H1 (cell line): ENCODE measurements around the gene TAS2R41. TPM values are rescaled to one million over a fixed set of nuclear protein-coding genes. Genes with fewer than 3 reads are reported as not detected.

Experiments used
- CTCF ChIA-PET: fragments of 300-600 bp; sonication (Branson Sonifier 250); formaldehyde crosslinking; loops from one replicate; lab custom pipeline; 2021; ENCODE audit not compliant: partially characterized antibody; lab: Charles Lee
- POLR2A ChIA-PET: fragments of 300-600 bp; sonication (Branson Sonifier 250); formaldehyde crosslinking; loops from one replicate; lab custom pipeline; 2021; ENCODE audit warnings: inconsistent platforms; ENCODE audit not compliant: partially characterized antibody; lab: Charles Lee
- DNase-seq, 2 experiments: peaks; one replicate each; pipeline versions ENCODE4 v3.0.0 to v3.0.0-alpha.2; 2010 to 2022; ENCODE audit warnings: low spot score in 2 of 2, low read depth in 1 of 2, mixed read lengths in 1 of 2
- FAIRE-seq: peaks from 2 replicates; lab custom pipeline; 2011; peaks lifted over from hg19 to GRCh38; lab: Jason Lieb, UNC
- H2AFZ ChIP-seq: 2 replicates; pipeline ENCODE4 v1.8.1; 2012; ENCODE audit warnings: low read length, inconsistent platforms
- H2AK5ac ChIP-seq: 2 replicates; pipeline ENCODE4 v1.6.1; 2013; ENCODE audit warnings: low read depth, low read length
- H2BK120ac ChIP-seq: replicated peaks from 2 replicates; pipeline ENCODE3; 2013; ENCODE audit warnings: low read depth, low read length, inconsistent platforms
- H2BK12ac ChIP-seq: 2 replicates; pipeline ENCODE4 v1.6.1; 2013; ENCODE audit warnings: low read depth, low read length
- H2BK15ac ChIP-seq: 2 replicates; pipeline ENCODE4 v1.6.1; 2013; ENCODE audit warnings: low read length
- H2BK20ac ChIP-seq: 2 replicates; pipeline ENCODE4 v1.6.1; 2013; ENCODE audit warnings: low read length
- H2BK5ac ChIP-seq: 2 replicates; pipeline ENCODE4 v1.6.1; 2013; ENCODE audit warnings: low read depth, low read length
- H3K14ac ChIP-seq: 2 replicates; pipeline ENCODE4 v1.6.1; 2013; ENCODE audit warnings: inconsistent platforms; ENCODE audit not compliant: insufficient read length
- H3K18ac ChIP-seq: 2 replicates; pipeline ENCODE4 v1.6.1; 2013; ENCODE audit warnings: low read length; ENCODE audit errors: extremely low read depth
- H3K23ac ChIP-seq: 2 replicates; pipeline ENCODE4 v1.6.1; 2013; ENCODE audit warnings: inconsistent platforms; ENCODE audit not compliant: insufficient read length
- H3K23me2 ChIP-seq: 2 replicates; pipeline ENCODE4 v1.6.1; 2013; ENCODE audit warnings: low read depth, low read length
- H3K27ac ChIP-seq: 2 replicates; pipeline ENCODE4 v1.6.1; 2011; ENCODE audit warnings: low read depth, low read length, inconsistent platforms
- H3K27me3 ChIP-seq, 4 experiments: replicated peaks in 1 of 4; 1 replicate in 1 of 4; 2 replicates in 3 of 4; pipeline versions ENCODE4 v1.6.1 to v1.8.1; 2011 to 2013; ENCODE audit warnings: low read length in 3 of 4, mild to moderate bottlenecking in 3 of 4, inconsistent platforms in 2 of 4, mixed read lengths in 2 of 4, moderate library complexity in 1 of 4; ENCODE audit not compliant: control insufficient read depth in 3 of 4, insufficient read depth in 3 of 4; ENCODE audit errors: extremely low read depth in 1 of 4
- H3K36me3 ChIP-seq, 4 experiments: 2 replicates each; pipeline versions ENCODE4 v1.6.1 to v1.8.1; 2011 to 2013; ENCODE audit warnings: mild to moderate bottlenecking in 4 of 4, low read length in 3 of 4, moderate library complexity in 2 of 4, control low read depth in 1 of 4, inconsistent platforms in 1 of 4; ENCODE audit not compliant: insufficient read depth in 4 of 4, control insufficient read depth in 2 of 4
- H3K4ac ChIP-seq: replicated peaks from 2 replicates; pipeline ENCODE3; 2013; ENCODE audit warnings: low read length, low read depth, mixed read lengths, inconsistent platforms; ENCODE audit not compliant: insufficient read length
- H3K4me1 ChIP-seq, 4 experiments: replicated peaks in 1 of 4; 1 replicate in 1 of 4; 2 replicates in 3 of 4; pipeline versions ENCODE4 v1.6.1 to v1.8.1; 2011 to 2013; ENCODE audit warnings: low read length in 3 of 4, inconsistent platforms in 2 of 4, mixed read lengths in 1 of 4; ENCODE audit not compliant: insufficient read depth in 4 of 4, control insufficient read depth in 3 of 4
- H3K4me2 ChIP-seq, 2 experiments: 2 replicates each; pipeline versions ENCODE4 v1.6.1 to v1.8.1; 2011 to 2013; ENCODE audit warnings: low read depth in 2 of 2, low read length in 2 of 2, control low read depth in 1 of 2, inconsistent platforms in 1 of 2, mild to moderate bottlenecking in 1 of 2; ENCODE audit not compliant: insufficient read depth in 1 of 2
- H3K4me3 ChIP-seq, 4 experiments: fragments of 200-600, 300-600 bp in 1 of 4; sonication (generic), shearing (Covaris generic), sonication (Bioruptor Twin) in 1 of 4; 2 replicates each; pipeline versions ENCODE4 v1.5.1 to v1.8.1; 2011 to 2016; ENCODE audit warnings: low read length in 4 of 4, low read depth in 3 of 4, control low read depth in 2 of 4, inconsistent platforms in 2 of 4, mild to moderate bottlenecking in 2 of 4, mixed read lengths in 1 of 4, moderate library complexity in 1 of 4; ENCODE audit not compliant: insufficient read depth in 2 of 4; ENCODE audit errors: extremely low read depth in 1 of 4
- H3K56ac ChIP-seq: replicated peaks from 2 replicates; pipeline ENCODE3; 2013; ENCODE audit warnings: low read depth, mild to moderate bottlenecking, mixed read lengths, low read length, inconsistent platforms; ENCODE audit not compliant: insufficient read length
- H3K79me1 ChIP-seq: 2 replicates; pipeline ENCODE4 v1.6.1; 2013; ENCODE audit warnings: low read depth, low read length, control low read depth
- H3K79me2 ChIP-seq, 2 experiments: 2 replicates each; pipeline versions ENCODE4 v1.6.1 to v1.8.1; 2012 to 2013; ENCODE audit warnings: low read length in 2 of 2, mild to moderate bottlenecking in 2 of 2, inconsistent platforms in 1 of 2; ENCODE audit not compliant: insufficient read depth in 2 of 2, control insufficient read depth in 1 of 2
- H3K9ac ChIP-seq, 4 experiments: replicated peaks in 1 of 4; 1 replicate in 1 of 4; 2 replicates in 3 of 4; pipeline versions ENCODE4 v1.6.1 to v1.8.1; 2011 to 2013; ENCODE audit warnings: low read depth in 3 of 4, low read length in 3 of 4, control low read depth in 2 of 4, mild to moderate bottlenecking in 2 of 4, moderate library complexity in 2 of 4, inconsistent platforms in 1 of 4; ENCODE audit errors: extremely low read depth in 1 of 4
- H3K9me3 ChIP-seq, 2 experiments: 2 replicates each; pipeline versions ENCODE4 v1.6.1 to v1.8.1; 2012 to 2013; ENCODE audit warnings: mild to moderate bottlenecking in 2 of 2, moderate library complexity in 2 of 2, control low read depth in 1 of 2, inconsistent platforms in 1 of 2, low read depth in 1 of 2, low read length in 1 of 2, mixed read lengths in 1 of 2; ENCODE audit not compliant: insufficient read depth in 2 of 2
- H4K20me1 ChIP-seq, 2 experiments: replicated peaks in 1 of 2; 2 replicates each; pipeline versions ENCODE3 to v1.8.1; 2011 to 2013; ENCODE audit warnings: inconsistent platforms in 2 of 2, low read length in 2 of 2, mild to moderate bottlenecking in 1 of 2; ENCODE audit not compliant: insufficient read depth in 2 of 2, control insufficient read depth in 1 of 2
- H4K5ac ChIP-seq: 2 replicates; pipeline ENCODE4 v1.6.1; 2013; ENCODE audit warnings: low read length, low read depth, mixed read lengths, inconsistent platforms; ENCODE audit not compliant: insufficient read length
- H4K8ac ChIP-seq: 2 replicates; pipeline ENCODE4 v1.8.0; 2013; ENCODE audit warnings: mild to moderate bottlenecking, moderate library complexity, low read length, inconsistent platforms; ENCODE audit not compliant: insufficient read depth; ENCODE audit errors: extremely low read depth
- H4K91ac ChIP-seq: replicated peaks from 2 replicates; pipeline ENCODE3; 2013; ENCODE audit warnings: low read length, mixed read lengths, inconsistent platforms; ENCODE audit not compliant: insufficient read length
- BACH1 ChIP-seq: IDR thresholded peaks from 2 replicates; pipeline ENCODE4 v1.6.1; 2012; ENCODE audit warnings: low read length, improper control_type of control experiment
- CTBP2 ChIP-seq: IDR thresholded peaks from 2 replicates; pipeline ENCODE4 v1.7.0; 2011; ENCODE audit warnings: borderline replicate concordance, mild to moderate bottlenecking, moderate library complexity, mixed read lengths, low read length; ENCODE audit not compliant: insufficient read depth, insufficient read length
- GTF2F1 ChIP-seq: IDR thresholded peaks from 2 replicates; pipeline ENCODE4 v1.6.1; 2012; ENCODE audit warnings: low read depth, low read length, improper control_type of control experiment, borderline replicate concordance
- KDM5A ChIP-seq: fragments of 200-600 bp; IDR thresholded peaks from 2 replicates; pipeline ENCODE4 v1.7.1; 2012; ENCODE audit warnings: mild to moderate bottlenecking, low read length, inconsistent platforms, mixed read lengths
- NRF1 ChIP-seq: IDR thresholded peaks from 2 replicates; pipeline ENCODE4 v1.6.1; 2011; ENCODE audit warnings: mild to moderate bottlenecking, low read depth, low read length, improper control_type of control experiment
- SIX5 ChIP-seq: IDR thresholded peaks from 2 replicates; pipeline ENCODE4 v1.6.1; 2011; ENCODE audit warnings: mild to moderate bottlenecking, low read depth, low read length
- SP1 ChIP-seq: IDR thresholded peaks from 2 replicates; pipeline ENCODE4 v1.6.1; 2011; ENCODE audit warnings: low read depth, low read length
- SRF ChIP-seq: IDR thresholded peaks from 2 replicates; pipeline ENCODE4 v1.6.1; 2011; ENCODE audit warnings: mild to moderate bottlenecking, low read depth, low read length, moderate library complexity
- ZNF274 ChIP-seq: IDR thresholded peaks from 2 replicates; pipeline ENCODE4 v1.7.0; 2012; ENCODE audit warnings: low read length, borderline replicate concordance; ENCODE audit errors: extremely low read depth
- WGBS, 2 experiments: shearing (Covaris generic) in 1 of 2; methylation state at CpG; one replicate each; pipeline versions ENCODE4 v1.1.6 to v1.1.7; 2013 to 2015; ENCODE audit warnings: low lambda C conversion rate in 2 of 2, mixed read lengths in 2 of 2, inconsistent platforms in 1 of 2, low coverage in 1 of 2, missing lambda C conversion rate in 1 of 2; ENCODE audit not compliant: insufficient replicate concordance in 2 of 2, insufficient coverage in 1 of 2, insufficient read length in 1 of 2; ENCODE audit errors: extremely low coverage in 1 of 2, missing lambda C conversion rate in 1 of 2; 5-methylcytosine and 5-hydroxymethylcytosine counted together
- polyA plus RNA-seq, 7 experiments: library from polyadenylated mRNA; depleted of rRNA in 3 of 7; stranded (reverse) in 5 of 7; unstranded in 2 of 7; fragments of >200 nt in 5 of 7; fragments of 200-250 nt in 2 of 7; gene quantifications; 1 replicate in 5 of 7; 2 replicates in 1 of 7; 4 replicates in 1 of 7; pipeline versions ENCODE4 v1.2.1 to v1.2.3, GENCODE V29; 2011 to 2013; ENCODE audit warnings: missing spikeins in 2 of 7, mixed read lengths in 2 of 7
- total RNA-seq: library from RNA; stranded (reverse); fragmentation: NEBNext Ultra II Directional; extraction: Animal tissue kit (Norgen Biotek cat#: 25700); gene quantifications from 2 replicates; pipeline ENCODE4 v1.2.1, GENCODE V29; 2021
- TF ChIP-seq, protein P1 (sequence below): IDR thresholded peaks from 2 replicates; pipeline ENCODE4 v1.6.1; 2011; ENCODE audit warnings: low read length, improper control_type of control experiment

Gene TAS2R41
- total and polyA plus RNA-seq, 2 of the 8 experiments (the other 6 are each of a cell fraction or from before 2014, with no cell fraction given) = 0.12 TPM; not detected in 1

- Histone ChIP-seq H4K20me1 (no peaks in the 10 kb centered on the region), H3K27me3 (no peaks in the 10 kb centered on the region), H3K79me2 (no peaks in the 10 kb centered on the region), H2BK12ac (no peak overlapping the region), H3K4ac (no peak overlapping the region), H3K18ac (no peak overlapping the region), H4K91ac (no peak overlapping the region), H3K23me2 (peaks cover 2% of the 10 kb centered on the region; the same call in 1 of the 2 replicates), H2BK20ac (no peak overlapping the region), H4K5ac (no peak overlapping the region), H4K8ac (no peak overlapping the region), H2BK120ac (no peak overlapping the region), H2BK5ac (no peak overlapping the region), H3K36me3 (no peaks in the 10 kb centered on the region), H2BK15ac (no peak overlapping the region), H3K14ac (no peak overlapping the region), H3K27ac (no peak overlapping the region), H3K23ac (no peak overlapping the region), H3K79me1 (no peaks in the 10 kb centered on the region), H3K4me1 (no peaks in the 10 kb centered on the region), H3K9me3 (no peaks in the 10 kb centered on the region), H3K4me2 (no peak overlapping the region), H2AFZ (no peak overlapping the region; the same call in 1 of the 2 replicates), H3K56ac (no peak overlapping the region), H3K4me3 (no peak overlapping the region), H2AK5ac (no peak overlapping the region), H3K9ac (no peak overlapping the region)
- CTCF ChIA-PET = interaction anchor here (1.1 kb wide), 1 partner anchor 15 kb away, joined by 3 read pairs; no protein-coding TSS in a partner anchor
- no peak for DNase-seq
- 91 to 100% methylated on average over 1 to 10 of the region's 10 CpGs for WGBS, 2 experiments
- POLR2A ChIA-PET = interaction anchor here (1.3 kb wide), 1 partner anchor 29 kb away, joined by 4 read pairs; no protein-coding TSS in a partner anchor
- no peak for FAIRE-seq
- no peak for TF ChIP-seq KDM5A
- no peak for TF ChIP-seq BACH1
- TF ChIP-seq SP1 = no peak
- TF ChIP-seq ZNF274 = no peak
- TF ChIP-seq NRF1 = no peak
- no peak for TF ChIP-seq GTF2F1
- TF ChIP-seq SRF = no peak
- TF ChIP-seq, protein P1, sequence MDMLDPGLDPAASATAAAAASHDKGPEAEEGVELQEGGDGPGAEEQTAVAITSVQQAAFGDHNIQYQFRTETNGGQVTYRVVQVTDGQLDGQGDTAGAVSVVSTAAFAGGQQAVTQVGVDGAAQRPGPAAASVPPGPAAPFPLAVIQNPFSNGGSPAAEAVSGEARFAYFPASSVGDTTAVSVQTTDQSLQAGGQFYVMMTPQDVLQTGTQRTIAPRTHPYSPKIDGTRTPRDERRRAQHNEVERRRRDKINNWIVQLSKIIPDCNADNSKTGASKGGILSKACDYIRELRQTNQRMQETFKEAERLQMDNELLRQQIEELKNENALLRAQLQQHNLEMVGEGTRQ = no peak
- TF ChIP-seq SIX5 = no peak
- TF ChIP-seq CTBP2 = no peak
Observed at GRCh38 chr7:143429770-143430698, 47.6 kb upstream of the TAS2R41 start.
